H54 (cell line): ENCODE measurements around the gene RBM19.

Source experiments
- DNase-seq: peaks from one replicate; pipeline ENCODE4 v3.0.0; 2011; ENCODE audit warnings: low spot score, mixed read lengths; ENCODE audit not compliant: insufficient read length
- FAIRE-seq: peaks from 3 replicates; lab custom pipeline; 2011; peaks lifted over from hg19 to GRCh38; lab: Jason Lieb, UNC
- POLR2A ChIP-seq: IDR thresholded peaks from 2 replicates; pipeline ENCODE4 v1.6.1; 2011; ENCODE audit warnings: low read depth, mild to moderate bottlenecking, low read length

Gene RBM19

DNA sequence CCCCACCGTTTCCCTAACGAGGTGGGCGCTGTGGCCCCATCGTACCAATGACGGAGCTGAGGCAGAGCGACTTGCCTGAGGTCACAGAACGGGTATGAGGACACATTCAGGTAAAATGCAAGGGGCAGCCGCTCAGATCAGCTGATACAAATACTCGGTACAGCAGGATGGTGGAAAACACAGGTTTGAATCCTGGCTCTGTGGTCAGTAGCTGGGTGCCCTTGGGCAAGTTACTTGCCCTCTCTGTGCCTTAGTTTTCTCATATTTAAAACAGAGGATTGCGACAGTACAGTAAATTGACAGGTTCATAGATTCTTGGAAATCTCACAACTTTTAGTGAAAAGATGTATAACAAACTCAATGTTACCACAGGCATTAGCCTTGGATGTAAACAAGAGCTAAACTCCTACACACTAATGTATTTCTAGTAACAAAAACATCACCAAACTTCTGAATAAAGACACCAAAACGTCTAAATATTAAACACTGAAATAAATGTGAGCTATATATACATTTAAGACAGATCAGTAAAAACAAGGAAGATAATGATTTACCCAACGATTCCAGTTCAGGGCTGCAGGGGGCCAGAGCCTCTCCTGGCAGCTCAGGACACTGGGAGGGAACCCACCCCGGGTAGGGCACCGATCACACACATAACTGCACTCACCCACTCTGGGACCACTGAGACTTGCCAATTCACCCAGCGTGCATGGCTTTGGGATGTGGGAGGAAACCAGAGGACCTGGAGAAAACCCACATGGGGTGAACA lies 128.4 kb downstream of the RBM19 start:
- FAIRE-seq = no peak

GRCh38 chr12:113837084-113837483 lies 129.0 kb downstream of the RBM19 start:
- no peak for TF ChIP-seq POLR2A
- DNase-seq (no peak), FAIRE-seq (no peak)

More for the DNA sequence above, 128.4 kb downstream of the RBM19 start:
- TF ChIP-seq POLR2A = no peak
- DNase-seq = no peak

GRCh38 chr12:113835896-113836295 lies 130.2 kb downstream of the RBM19 start:
- no peak for TF ChIP-seq POLR2A
- FAIRE-seq (no peak), DNase-seq (no peak)

DNA sequence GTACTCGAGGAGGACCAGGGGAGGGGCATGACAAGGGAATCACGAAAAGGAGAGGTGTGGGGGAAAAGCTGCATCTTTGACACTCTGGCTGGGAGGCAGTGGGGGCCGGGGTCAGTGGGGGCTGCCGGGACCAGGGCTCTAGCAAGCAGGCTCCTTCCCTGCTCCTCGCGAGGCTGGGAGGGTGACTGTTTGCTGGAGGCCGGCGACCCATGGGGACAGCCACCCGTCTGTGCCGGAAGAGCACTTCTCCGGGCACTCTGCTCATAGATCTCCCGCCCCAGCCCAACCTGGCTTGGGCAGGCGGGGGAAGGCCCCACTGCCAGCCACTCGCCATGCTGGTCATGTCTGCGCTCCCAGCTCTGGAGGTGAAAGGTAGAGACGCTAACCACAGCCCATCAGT lies 130.7 kb downstream of the RBM19 start:
- no peak for TF ChIP-seq POLR2A
- no peak for FAIRE-seq
- no peak for DNase-seq

DNA sequence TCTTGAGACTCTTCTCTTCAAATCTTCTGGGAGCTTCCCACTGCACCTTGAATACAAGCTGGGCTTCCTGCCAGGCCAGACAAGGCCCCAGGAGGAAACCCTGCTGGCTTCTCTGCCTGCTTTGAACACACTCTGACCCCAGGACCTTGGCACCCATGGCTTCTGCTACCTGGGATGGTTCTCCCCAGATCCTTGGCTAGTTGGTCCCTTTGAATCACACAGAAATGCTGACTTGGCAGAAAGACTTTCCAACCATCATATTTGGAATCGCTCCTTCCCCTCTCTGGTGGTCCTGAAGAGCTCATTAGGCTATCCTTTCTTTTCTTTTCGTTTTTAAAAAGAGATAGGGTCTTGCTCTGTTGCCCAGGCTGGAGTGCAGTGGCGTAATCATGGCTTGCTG lies 132.7 kb downstream of the RBM19 start:
- no peak for TF ChIP-seq POLR2A
- no peak for FAIRE-seq
- no peak for DNase-seq

- DNase-seq = no peak
- TF ChIP-seq POLR2A = no peak
- FAIRE-seq = no peak
These were observed 134.6 kb downstream of the RBM19 start for GRCh38 chr12:113831476-113831875.

GRCh38 chr12:113831016-113831415 lies 135.1 kb downstream of the RBM19 start:
- DNase-seq = peak; percentile 65
- TF ChIP-seq POLR2A = no peak
- peak; percentile 11 for FAIRE-seq

GRCh38 chr12:113829212-113829611 lies 136.9 kb downstream of the RBM19 start:
- FAIRE-seq = no peak
- no peak for TF ChIP-seq POLR2A
- no peak for DNase-seq

DNA sequence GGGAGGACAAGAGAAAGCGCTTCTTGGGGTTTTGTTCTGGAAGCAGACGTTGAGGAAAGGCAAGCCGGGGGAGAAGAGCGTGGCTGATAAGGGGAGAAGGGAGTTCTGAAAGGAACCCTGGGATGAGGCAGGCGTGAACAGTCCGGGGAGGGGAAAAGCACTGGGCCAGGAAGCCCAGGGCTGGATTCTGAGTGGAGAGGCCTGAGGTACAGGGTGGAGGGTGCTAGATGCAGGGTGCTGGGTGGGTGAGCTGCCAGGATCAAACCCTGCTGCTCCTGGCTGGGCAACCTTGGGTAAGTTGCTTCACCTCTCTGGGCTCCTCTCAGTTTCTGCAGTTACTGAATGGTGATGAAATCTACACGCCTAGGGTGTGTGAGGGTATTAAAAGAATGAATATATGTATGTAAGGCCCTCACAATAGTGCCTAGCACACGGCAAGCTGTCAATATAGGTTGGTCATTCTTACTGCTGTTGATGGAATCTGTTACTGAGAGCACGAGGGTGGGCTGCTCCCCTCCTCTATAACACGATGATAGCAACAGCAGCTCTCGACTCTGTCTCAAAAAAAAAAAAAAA lies 138.5 kb downstream of the RBM19 start:
- no peak for TF ChIP-seq POLR2A
- DNase-seq = no peak
- FAIRE-seq = no peak

DNA sequence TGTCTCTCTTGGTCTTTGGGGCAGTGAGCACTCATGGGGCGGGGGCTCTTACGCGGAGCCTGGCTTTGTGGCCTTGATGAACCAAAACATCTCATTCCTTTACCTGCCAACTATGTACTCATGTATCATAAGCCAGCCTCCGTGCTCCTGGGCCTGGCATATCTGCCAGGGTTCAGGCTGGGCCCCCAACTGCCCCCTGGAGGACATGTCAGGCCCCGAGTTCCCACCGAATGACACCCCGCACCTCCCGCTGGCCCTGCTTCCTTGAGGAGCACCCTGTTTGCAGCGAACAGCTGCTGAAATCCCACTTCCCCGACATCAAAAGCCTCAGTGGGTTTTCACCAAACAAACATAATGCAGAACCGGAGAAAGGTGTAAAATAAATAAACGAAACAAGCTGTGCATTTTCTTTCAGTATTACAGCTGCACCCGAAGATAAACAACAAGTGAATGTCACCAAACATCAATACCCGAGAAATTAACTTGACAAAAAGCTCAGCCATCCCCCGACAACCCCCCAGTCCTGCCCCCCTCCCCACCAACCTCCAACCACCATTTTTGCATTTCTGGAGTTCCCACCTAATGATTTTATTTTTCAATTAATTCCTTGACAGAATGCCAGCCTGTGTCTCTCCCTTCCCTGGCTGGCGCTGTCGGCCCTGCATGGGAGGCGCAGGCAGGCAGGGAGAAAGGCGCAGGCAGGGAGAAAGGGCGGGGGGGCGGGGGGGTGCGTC lies 139.2 kb downstream of the RBM19 start:
- DNase-seq = no peak
- no peak for TF ChIP-seq POLR2A
- no peak for FAIRE-seq

- no peak for FAIRE-seq
- no peak for TF ChIP-seq POLR2A
- no peak for DNase-seq
These were observed 140.4 kb downstream of the RBM19 start for GRCh38 chr12:113825705-113826104.

DNA sequence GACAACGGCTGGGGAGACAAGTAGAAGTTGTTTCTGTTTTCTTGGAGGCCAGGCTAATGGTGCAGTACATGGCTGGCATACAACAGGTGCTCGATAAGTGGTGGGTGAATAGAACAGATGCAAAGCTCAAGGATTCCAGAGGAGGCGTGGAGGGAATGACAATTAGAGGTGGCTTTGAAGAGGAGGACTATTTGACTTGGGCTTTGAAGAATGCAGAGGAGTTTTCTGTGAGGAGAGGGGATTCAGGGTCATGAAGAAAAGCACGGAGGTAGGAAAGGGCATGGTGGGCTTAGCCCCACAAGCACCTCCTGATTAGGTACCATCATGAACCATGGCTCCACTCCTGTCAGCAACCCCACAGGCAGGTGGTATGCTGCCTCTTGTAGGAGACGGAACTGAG lies 142.3 kb downstream of the RBM19 start:
- DNase-seq (no peak), FAIRE-seq (no peak)
- no peak for TF ChIP-seq POLR2A

DNA sequence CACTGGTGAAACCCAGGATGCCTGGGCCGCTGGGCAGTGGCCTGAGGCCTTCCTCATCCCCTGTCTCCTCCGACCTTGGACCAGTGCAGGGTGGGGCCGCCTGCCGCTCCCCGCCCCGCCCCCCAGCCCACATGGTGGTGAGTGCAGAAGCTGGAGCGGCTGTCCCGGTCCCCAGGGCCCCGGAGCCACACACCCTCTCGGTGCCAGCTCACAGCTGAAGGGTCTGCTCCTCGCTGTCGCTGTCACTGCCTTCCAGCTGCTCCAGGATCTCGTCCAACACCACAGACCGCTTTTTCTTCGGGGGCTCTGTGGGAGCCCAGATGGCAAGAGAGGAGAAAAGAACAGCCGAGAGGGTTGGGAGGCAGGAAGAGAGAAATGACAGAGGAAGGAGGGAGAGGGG lies 143.1 kb downstream of the RBM19 start:
- DNase-seq = no peak
- FAIRE-seq = no peak
- no peak for TF ChIP-seq POLR2A

DNA sequence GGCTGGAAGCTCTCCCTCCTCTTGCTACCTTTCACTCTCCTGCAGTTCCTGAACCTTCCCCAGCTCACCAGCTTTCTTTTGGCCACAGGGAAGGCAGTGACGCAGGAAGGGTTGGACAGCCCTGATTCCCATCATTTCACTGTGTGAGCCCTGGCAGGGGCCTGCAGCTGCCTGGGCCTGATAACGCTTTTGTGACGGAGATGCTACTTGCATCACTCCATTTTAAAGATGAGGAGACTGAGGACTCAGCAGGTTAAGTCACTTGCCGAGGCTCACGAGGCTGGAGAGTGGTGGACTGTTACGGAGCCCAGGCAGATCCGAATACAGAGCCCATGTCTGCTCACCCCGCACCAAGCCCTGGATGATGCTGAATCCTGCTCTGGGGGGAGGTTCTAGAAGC lies 145.3 kb downstream of the RBM19 start:
- TF ChIP-seq POLR2A = no peak
- FAIRE-seq (no peak), DNase-seq (no peak)
